Suppressor macrophage (primary cell): Measurements from ENCODE around the gene KIF23.
"Not testable (repeated sequence)": the region's sequence is repeated elsewhere in the genome, so short reads cannot be mapped to it uniquely, and the experiment has no call there.

ENCODE experiments used
- DNase-seq, 4 experiments: peaks; one replicate each; pipeline ENCODE4 v3.0.0-alpha.2; 2020 to 2022

Gene KIF23

DNA sequence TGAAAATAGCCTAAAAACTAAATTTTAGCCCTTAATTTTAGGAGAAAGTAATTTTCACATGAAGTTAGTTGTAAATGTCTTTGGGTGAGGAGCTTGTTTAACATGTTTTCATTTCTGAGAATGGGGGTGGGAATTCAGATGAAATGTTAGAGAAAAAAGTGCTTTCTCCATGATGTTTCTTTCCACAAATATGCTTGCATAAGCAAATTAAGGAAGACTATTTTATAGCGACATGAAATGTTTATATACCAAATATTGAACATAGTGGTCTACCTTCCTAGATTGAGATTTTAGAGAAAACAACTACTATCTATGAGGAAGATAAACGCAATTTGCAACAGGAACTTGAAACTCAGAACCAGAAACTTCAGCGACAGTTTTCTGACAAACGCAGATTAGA lies 25.5 kb downstream of the KIF23 start:
- DNase-seq, result peak in 1 of 4 experiments; percentile 21

- DNase-seq, result no peak
Observed at GRCh38 chr15:69443032-69443611, 29.0 kb downstream of the KIF23 start.

DNA sequence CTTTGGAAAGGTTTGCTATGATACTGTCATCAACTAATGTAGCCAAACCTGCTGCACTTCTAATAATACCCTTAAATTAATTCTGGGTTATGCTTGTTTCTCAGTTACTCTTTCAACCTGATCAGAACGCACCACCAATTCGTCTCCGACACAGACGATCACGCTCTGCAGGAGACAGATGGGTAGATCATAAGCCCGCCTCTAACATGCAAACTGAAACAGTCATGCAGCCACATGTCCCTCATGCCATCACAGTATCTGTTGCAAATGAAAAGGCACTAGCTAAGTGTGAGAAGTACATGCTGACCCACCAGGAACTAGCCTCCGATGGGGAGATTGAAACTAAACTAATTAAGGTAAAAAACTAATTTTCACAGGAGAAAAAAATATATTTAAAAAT lies 30.5 kb downstream of the KIF23 start:
- DNase-seq, result no peak

GRCh38 chr15:69446953-69447352 lies 32.8 kb downstream of the KIF23 start:
- no peak for DNase-seq

- DNase-seq, result not testable (repeated sequence)
Observed at GRCh38 chr15:69450221-69450620, 36.1 kb downstream of the KIF23 start.

GRCh38 chr15:69450968-69451695 lies 37.0 kb downstream of the KIF23 start:
- no peak for DNase-seq

- DNase-seq, result peak; percentile 14 to 46 (median 29)
Observed at GRCh38 chr15:69451951-69452691, 38.0 kb downstream of the KIF23 start.

- peak; percentile 98 to 99 (median 98) for DNase-seq
Observed at GRCh38 chr15:69452692-69453521, 38.8 kb downstream of the KIF23 start, which contains the start of gene RPLP1. TSS of gene RPLP1 (plus strand) at chr15:69452818. CDS start at chr15:69452949, 131 bp downstream.

DNA sequence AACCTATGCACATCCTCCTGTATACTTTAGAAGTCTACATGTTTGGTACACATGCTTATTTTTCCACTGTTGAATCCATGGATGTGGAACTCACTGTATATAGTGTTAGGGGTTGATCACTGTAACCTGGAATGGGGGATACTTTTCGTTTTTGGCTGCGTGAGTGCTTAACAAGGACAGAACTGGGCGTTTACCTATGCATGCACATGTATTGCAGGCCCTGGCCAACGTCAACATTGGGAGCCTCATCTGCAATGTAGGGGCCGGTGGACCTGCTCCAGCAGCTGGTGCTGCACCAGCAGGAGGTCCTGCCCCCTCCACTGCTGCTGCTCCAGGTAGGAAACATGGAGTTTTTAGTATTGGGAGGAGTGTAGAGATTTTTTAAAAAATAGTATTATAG lies 40.8 kb downstream of the KIF23 start:
- no peak for DNase-seq

DNA sequence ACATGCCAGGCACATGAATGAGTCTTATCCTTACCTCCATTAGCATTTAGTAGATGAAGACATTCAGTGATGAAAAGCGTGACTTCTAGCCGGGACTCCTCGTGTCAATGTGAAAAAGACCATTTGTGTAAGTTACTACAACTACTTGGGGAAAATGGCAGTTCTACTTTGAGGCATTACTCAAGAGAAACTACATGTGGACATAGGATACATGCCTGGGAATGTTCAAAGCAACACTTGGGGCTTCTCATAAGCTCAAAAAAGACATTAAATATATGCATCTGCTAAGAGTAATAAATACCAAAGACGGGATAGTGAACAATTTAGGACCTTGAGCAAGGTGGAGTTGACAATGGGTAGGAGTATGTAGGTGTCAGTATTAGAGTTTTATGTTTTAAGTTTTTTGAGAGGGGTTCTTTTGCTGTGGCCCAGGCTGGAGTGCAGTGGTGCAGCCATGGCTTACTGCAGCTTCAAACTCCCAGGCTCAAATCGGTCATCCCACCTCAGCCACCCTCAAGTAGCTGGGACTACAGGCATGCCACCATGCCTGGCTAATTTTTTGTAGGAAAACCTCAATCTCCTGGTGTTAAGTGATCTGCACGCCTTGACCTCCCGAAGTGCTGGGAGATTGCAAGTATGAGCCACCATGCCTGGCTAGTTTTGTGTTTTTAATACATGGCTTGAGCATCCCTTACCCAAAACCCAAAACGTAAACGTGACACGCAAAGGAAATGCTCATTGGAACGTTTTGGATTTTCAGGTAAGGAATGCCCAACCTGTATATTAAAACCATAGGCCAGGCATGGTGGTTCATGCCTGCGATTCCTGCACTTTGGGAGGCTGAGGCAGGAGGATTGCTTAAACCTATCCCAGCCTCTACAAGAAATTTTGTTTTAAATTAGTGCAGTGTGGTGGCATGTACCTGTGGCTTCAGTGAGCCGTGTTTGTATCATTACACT lies 42.3 kb downstream of the KIF23 start:
- DNase-seq, result no peak

- DNase-seq, result peak in 3 of 4 experiments; percentile 14 to 34 (median 34)
Observed at GRCh38 chr15:69457304-69458280, 43.4 kb downstream of the KIF23 start.

DNA sequence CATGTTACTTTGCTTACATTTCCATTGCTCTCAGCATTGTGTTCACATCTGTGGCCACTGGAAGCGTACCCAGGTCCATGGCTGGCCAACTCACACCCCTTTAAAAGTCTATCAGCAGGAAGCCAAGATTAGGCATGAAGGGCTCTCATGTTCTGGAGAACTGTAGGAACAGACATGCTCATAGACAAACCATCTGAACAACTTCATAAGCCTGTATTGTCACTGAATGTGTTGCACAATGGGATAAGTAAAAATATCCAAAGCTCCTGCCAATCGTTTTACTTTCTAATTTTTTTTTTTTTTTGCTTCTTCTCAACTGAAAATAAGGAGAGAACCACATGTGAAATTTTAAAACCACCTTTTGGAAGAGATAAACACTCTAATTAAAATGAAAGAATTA lies 44.9 kb downstream of the KIF23 start:
- DNase-seq, result no peak

DNA sequence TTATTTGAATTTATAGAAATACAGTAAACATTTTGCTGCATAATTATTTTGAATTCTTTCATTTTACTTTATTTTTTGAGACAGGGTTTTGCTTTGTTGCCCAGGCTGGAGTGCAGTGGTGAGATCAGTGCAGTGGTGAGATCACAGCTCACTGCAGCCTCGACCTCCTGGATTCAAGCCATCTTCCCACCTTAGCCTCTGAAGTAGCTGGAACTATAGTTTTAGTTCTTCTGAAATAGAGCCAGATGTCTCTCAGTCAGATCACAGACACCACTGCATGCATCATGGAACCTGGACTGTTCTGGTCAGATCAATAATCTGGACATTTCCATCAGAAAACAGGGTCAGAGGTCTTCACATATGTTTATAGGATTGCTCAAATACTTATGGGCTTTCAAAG lies 46.3 kb downstream of the KIF23 start:
- DNase-seq, result no peak

GRCh38 chr15:69462030-69462492 lies 47.9 kb downstream of the KIF23 start:
- peak in 3 of 4 experiments; percentile 32 to 54 (median 36) for DNase-seq

GRCh38 chr15:69462493-69463181 lies 48.5 kb downstream of the KIF23 start:
- DNase-seq, result peak; percentile 98

DNA sequence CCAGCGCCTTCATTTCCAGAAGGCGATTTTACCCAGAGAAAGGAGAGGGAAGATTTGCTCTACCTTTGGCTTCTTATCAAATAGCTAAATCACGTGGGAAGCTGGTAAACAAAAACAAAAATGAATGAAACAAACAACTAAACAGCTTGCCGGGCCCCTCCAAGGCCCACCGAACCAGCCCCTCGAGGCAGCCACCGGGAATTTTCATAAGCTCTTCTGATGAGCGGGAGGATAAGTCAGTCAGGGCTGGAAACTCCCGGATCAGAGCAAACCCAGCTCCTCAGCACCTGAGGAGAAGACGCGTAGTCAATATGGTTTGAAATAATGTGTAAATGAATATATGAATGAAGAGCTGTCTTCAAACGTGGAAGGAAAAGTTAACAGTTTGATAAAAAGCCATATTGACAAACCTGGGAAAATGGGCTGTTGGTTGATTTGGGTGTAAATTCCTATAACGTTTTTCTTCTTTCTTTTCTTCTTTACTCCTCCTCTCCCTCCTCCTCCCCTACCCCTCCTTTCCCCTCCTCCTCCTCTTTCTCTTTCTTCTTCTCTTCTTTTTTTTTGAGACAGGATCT lies 49.1 kb downstream of the KIF23 start:
- DNase-seq, result no peak

DNA sequence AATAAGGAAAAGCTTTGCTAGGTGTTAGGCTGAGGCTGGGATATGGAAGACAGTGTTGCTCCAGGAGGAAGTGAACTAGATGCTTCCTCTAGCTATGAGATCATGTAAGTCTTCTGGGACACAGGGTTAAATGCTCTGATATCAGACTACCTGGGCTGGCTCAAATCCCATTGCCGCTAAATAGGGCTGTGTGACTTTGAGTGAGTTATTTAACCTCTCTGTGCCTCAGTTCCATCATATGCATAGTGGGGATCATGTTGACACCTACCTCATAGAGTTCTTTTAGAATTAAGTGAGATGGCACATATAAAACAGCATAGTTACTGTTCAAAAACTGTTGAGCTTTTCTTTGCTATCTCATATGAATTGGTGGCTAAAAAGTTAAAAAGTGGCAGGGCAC lies 51.1 kb downstream of the KIF23 start:
- DNase-seq, result no peak

- no peak for DNase-seq
Observed at GRCh38 chr15:69466733-69467132, 52.6 kb downstream of the KIF23 start.

DNA sequence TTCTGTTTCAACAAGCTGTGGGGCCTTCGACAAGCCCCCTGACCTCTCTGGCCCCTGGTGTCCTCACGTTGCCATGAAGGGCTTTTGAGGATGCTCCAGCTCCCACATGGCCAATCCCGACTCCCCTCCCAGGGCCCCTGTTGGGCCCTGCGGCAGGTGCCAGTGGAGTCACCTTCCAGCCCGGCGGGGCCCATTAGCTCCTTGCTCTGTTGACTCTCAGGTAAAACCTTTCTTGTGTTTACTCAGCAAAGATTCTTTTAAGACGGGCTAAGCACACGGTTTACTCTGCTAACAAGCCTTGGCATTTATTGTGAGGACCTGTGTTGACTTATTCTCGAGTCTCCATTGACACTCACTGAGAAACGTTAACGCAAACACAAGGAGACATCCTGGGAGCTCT lies 53.5 kb downstream of the KIF23 start:
- no peak for DNase-seq
